ENCODE results near the gene SYT6.
"Not testable (repeated sequence)": the region's sequence is repeated elsewhere in the genome, so short reads cannot be mapped to it uniquely, and the experiment has no call there.

- TF ChIP-seq, protein P1, sequence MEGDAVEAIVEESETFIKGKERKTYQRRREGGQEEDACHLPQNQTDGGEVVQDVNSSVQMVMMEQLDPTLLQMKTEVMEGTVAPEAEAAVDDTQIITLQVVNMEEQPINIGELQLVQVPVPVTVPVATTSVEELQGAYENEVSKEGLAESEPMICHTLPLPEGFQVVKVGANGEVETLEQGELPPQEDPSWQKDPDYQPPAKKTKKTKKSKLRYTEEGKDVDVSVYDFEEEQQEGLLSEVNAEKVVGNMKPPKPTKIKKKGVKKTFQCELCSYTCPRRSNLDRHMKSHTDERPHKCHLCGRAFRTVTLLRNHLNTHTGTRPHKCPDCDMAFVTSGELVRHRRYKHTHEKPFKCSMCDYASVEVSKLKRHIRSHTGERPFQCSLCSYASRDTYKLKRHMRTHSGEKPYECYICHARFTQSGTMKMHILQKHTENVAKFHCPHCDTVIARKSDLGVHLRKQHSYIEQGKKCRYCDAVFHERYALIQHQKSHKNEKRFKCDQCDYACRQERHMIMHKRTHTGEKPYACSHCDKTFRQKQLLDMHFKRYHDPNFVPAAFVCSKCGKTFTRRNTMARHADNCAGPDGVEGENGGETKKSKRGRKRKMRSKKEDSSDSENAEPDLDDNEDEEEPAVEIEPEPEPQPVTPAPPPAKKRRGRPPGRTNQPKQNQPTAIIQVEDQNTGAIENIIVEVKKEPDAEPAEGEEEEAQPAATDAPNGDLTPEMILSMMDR (conservative IDR thresholded peaks at IDR 0.05; ENCODE audit: low read length): not testable (repeated sequence)
- TF ChIP-seq EZH2phosphoT487 (IDR thresholded peaks at IDR 0.05; ENCODE audit: borderline replicate concordance, low read depth, low read length): not testable (repeated sequence)
Measured at GRCh38 chr1:114068684-114069083, 85.0 kb downstream of the SYT6 start.

Measured in OCI-LY7 (cell line).